ENCODE results near the gene INA.

- TF ChIP-seq EZH2 (IDR thresholded peaks at IDR 0.05), result no peak
- no peak for TF ChIP-seq POLR2AphosphoS5 (IDR thresholded peaks at IDR 0.05; ENCODE audit: borderline replicate concordance, low read depth, low read length)
Measured at GRCh38 chr10:103310197-103310596, 33.3 kb downstream of the INA start.
